Non-pigmented ciliary epithelial cell (primary cell): ENCODE data around the gene FSTL5.
A peak's percentile ranks its signal among the peaks of the same experiment; 100 is the strongest.
"Not testable (repeated sequence)": the region's sequence is repeated elsewhere in the genome, so short reads cannot be mapped to it uniquely, and the experiment has no call there.

Experiments
- DNase-seq: peaks from one replicate; pipeline ENCODE4 v3.0.0-alpha.2; 2010; ENCODE audit warnings: low read depth

FSTL5 gene

DNA sequence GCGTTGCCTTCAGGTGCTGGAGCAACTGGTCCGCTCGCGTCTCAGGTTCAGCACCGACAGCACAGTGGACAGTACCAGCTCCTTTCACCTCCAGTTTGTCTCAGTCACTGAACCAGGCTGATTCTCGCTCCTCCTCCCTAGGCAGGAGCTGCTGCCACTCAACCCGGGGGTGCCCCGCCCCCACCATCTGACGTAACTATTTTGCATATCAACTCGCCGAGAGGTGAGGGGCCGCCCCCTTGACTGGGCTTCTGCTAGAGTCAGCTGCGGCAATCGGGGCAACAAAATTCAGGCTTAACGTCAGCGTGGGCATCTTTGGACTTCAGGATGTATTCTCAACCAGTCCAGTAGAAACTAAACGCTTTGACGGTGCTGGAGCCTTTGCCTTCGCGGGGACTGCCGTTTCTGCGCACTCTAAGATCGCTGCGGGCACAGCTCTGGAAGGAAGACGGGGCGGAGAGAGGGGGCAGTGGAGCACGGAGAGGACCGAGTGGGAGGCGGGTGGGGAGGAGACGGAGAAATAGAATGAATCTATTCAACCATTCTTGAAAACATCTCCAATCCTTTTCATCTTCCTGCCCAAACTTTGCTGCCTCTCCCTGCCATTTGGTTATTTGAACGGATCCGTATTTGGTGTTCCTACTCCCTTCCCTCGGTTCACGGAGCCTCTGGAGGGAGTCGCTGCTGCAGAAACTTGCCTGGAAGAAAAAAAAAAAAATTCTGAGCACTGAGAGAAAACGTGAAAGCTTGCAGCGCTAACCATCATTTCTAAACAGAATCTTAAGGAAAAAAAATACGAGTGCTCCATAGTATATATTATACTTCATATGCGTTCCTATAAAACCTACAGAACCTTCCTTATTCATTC, at the start of gene FSTL5:
TSS of gene FSTL5 (minus strand) at position 109 of the 868 bp plus-strand sequence. CDS start 52,604 bp downstream, outside the sequence.
- DNase-seq = peak; percentile 38

DNA sequence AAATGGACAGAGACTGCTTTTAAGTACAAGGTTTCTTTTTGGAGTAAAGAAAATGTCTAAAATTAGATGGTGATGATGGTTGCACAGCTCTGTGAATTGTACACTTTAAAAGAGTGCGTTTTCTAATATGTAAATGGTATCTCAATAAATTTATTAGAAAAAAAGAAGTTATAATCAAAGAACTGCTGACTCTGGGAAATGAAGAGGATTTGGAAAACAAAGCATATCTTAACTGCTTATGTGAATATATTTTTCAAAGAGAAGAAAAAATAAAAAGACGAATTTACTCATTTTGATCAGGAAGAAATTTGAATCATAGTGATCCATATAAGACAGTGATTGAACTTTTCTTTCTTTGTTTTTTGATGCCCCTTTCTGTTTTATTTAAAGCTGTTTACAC, 45.9 kb upstream of the FSTL5 start:
- DNase-seq = no peak

DNA sequence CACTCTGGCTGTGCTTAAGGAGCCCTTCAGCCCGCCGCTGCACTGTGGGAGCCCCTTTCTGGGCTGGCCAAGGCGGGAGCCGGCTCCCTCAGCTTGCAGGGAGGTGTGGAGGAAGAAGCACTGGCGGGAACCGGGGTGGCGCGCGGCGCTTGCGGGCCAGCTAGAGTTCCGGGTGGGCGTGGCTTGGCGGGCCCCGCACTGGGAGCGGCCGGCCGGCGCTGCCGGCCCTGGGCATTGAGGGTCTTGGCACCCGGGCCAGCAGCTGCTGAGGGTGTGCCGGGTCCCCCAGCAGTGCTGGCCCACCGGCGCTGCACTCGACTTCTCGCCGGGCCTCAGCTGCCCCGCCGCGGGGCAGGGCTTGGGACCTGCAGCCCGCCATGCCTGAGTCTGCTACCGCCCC, 39.7 kb upstream of the FSTL5 start:
- not testable (repeated sequence) for DNase-seq

DNA sequence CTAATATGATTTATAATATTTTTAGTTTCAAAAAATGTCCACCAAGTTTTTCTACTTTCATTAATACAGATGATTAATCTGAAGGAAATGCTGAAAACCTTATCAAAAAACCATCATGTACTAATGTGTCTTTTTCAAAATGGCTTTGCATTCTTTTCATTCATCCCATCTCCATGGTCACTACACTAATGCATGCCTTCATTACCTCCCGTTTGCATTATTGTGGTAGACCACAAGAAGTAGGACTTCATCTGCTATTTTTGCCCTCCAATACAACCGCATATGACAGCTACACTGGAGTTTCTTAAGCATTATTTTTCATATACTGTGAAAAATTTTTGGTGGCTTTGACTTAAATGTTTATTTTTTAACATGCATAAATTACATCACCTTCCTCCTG, 37.9 kb upstream of the FSTL5 start:
- peak; percentile 74 for DNase-seq

DNA sequence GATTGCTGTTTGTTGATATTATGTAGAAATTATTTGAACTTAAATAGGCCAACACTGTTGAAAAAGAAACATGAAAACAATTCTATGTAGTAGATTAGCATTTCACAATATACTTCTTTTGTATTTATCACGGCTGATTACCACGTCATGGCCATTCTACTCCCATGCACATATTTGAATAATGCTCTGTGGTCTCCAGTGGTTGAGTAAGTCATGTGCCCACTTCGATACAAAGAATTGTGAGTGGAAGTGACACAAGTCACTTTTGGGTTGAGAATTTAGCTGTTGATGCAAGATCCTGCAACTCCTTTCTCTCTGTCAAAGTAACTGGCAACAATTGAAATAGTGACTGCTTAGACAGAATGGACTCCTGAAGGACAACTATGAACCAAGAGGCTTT, 6.7 kb upstream of the FSTL5 start:
- no peak for DNase-seq

DNA sequence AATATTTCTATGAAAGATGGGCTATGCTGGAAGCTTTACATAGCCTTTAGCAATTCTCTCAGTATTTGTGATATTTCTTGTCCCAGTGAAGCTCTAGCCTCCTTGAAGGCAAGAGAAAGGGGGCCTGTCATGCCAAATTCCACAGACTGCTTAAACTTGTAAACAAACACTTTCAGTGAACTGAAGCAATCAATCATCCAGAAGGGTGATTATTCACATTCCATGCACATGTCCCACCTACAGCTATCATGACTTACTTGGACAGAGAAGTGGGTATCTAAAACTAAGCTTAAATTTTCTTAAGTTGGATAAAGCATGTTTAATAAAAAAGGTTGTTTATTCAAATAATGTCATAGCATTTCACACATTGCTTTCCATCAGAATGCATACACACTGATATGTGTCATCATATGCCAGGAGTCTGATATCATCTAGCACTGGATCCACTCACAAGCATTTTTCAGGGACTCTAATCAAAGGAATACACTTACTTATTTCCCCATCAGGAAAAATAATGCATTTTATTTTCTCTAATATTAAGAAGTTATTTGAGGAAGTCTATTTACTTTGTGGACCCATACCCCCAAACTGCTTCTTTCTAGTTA, 1.2 kb upstream of the FSTL5 start:
- DNase-seq = no peak

DNA sequence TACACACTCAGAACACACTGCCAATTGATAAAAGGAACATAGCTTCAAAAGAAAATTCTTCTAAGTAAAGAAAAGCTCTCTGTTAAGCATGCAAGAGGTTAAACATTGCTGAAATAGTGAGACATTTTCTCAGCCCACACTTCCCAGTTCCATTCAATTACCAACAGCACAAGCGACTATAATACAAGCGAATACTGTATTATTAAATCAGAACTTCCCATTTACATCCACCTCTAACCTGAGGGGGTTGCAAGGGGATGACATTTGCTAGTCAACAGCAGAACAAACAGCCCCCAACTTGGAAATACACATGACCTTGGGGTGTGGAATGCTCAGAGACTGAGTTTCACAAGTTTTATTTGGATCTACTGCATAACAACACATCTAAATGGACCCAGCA, 1.1 kb downstream of the FSTL5 start:
- DNase-seq = no peak

DNA sequence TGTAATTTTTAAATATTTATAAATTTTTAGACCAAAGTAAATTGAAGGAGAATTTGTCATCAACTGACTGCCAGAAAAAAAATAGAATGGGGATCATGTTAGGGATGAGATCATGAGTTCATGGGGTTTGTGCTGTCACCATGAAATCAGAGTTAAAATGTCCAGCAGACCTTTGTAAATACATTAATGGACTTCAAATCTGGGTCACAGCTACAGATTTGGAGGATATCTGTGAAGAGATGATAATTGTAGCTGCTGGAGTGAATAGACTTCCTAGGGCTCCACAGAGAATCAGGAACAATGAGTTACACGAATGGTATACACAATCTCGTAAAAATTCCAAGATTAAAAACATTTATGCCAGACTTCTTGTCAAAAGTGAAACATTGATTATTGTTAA, 6.6 kb downstream of the FSTL5 start:
- no peak for DNase-seq

DNA sequence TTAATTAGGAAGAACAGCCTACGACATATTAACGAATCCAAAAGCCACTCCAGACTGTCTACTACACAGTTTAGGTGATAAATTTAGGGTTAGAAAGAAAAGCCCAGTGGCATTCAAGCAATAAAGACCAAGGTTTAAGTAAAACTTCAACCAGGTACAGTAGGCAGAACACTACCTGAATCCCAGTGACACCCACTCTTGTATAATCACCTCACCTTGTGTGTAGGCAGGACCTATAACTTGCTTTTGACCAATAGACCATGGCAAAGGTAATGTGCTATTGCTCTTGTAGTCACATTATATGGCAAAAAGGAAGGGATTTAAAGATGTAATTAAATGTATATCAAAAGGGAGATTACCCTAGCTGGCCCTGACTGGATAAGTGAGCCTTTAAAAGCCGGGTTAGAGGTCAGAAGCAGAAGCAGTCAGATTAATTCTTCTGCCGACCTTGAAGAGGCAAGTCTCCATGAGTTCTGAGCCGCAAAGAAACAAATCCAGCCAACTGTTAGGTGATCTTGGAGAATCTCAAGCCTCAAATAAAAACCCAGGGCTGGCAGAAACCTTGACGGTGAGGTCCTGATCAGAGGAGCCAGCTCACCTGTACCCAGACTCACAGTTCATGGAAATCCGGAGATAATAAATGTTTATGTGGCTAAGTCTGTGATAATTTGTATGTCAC, 8.8 kb downstream of the FSTL5 start:
- DNase-seq = no peak

DNA sequence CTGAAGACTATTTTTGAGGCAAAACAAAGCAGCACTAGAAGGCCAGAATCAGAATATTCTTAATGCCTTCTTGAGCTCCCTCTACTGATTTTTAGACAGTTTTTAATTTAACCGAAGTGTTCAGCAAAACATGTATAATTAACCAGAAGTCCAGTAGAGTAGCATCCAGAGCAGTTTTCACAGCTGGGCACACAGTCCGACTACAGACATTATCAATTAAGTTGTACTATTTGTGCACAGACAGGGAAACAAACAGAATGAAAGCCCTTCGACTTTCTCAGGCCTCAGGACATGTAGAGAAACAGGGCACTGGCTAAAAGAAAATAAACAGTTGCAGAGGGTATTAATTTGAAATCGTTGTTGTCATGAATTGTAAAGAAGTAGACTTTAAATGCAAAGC, 11.9 kb downstream of the FSTL5 start:
- DNase-seq = no peak

DNA sequence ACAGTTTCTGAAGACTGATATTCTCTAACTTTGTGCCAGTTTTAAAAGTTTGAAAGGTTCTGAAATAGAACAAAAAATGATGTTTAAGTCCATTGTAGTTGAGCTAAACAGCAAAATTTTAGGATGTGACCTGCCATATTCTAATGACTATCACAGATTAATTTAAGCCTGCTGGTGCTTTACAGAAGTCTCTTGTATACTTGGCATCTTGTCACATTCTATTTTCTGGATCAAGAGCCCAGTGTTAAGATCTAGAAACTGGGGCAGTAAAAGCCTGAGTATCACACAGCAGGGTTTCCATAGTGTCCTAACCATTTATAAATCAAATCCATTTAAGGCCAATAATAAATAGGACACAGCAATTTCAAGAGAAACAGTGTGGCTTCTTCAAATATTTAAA, 12.4 kb downstream of the FSTL5 start:
- DNase-seq = no peak

DNA sequence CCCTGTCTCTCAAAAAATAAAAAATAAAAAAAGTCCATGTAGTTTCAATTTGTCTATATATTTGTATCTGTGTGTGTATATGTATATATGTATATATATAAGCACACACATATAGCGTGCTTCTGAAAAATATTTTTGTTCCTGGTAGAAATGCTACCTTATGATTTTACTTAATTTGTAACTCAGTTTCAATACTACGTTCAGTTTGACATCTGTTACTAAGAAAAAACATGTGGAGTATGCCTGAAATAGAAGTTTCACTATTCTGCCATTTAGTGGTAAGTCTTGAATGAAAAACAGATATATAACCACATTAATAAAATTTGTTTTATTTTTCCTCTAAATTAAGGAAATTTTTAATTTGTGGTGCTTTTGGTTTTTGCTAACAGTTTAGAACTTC, 14.2 kb downstream of the FSTL5 start:
- no peak for DNase-seq

DNA sequence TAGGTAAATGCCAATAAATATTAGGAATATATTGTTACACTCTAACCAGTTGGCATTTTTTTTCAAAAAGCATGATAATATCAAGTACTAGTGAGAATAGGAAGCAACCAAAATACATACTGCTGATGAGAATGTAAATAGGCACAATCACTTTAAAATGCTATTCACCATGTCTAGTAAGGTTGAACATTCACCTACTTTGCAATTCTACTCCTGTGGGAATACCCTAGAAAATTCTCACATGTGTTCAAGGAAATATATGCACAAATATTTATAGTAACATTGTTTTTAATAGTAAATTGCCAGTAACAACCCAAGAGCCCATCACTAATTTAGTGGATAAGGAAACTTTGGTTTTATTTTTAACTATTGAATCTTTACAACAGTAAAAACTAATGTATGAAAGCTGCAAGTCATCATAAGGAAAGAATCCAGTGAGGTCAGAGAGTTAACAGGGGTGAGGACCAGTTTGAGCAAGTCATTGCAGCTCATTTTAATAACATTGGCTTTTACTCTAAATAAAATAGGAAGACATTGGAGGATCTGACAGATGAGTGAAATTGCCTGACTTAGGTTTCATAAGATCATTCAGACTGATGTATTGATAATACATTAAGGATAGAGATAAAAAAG, 23.6 kb downstream of the FSTL5 start:
- DNase-seq = no peak

DNA sequence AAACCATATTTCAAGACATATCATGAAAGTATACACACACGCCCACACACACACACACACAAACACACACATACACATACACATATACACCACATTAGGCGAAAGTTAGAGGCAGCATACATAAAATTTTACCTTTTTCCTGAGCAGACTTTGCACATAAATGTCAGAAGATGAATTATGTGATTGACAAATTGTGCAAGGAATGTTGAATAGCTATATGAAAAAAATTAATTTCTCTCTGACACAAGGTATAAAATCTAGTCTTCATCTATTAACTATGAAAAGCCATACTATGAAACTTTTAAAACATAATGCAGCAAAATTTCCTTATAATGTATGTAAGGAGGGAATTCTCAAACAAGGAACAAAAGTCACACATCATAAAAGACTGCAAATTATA, 24.4 kb downstream of the FSTL5 start:
- no peak for DNase-seq

DNA sequence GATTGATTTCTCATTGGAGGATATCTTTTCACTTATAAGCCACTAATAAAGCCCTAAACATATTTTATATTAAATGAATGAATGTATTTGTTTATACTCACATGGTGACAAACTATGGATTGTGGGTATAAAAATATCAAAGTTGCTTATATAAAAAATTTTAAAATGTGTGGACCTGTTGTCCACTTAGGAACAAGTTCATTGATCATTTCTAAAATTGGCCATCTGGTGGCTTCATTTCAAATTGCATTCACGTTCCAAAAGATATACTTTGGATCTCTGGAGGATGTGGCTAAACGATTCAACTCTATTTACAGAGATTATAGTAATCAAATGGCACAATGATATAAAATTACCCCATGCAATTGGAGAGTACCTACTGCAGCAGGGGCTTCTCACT, 32.5 kb downstream of the FSTL5 start:
- no peak for DNase-seq

DNA sequence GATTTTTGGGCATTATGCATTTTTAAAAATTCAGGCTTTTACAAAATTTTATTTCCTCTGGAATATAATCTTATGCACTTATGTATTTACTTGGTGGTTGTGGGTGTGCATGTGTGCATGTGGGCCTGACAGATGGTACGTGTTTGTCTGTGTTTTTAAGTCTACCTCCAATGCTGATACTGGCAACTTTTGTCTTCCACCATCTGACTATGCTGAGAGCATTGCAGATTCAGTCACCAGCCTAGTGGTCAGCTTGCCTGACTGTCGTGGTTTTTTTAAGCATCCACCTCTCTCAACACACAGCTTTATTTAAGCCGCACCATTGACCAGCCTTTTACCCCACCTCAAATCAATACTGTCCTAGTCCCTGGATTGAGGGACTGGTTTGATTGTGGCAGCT, 37.1 kb downstream of the FSTL5 start:
- no peak for DNase-seq

DNA sequence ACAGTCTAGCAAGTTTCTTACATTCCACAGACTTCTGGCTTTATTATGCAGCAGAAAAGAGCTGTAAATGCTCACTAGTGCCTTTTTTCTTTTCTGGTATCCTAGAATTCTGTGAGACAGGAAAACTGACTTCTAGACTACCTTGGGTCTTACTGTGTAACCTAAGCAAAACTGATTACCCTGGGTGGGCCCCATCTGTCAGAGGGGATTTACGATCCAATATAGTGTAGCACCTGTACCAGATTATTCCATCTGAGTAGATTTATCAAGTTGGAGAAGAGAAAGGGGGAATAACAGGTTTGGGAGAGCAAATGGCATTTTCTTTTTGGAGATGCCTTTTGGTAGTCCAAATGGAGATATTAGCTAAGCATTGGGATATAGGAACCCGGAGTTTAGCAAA, 46.7 kb downstream of the FSTL5 start:
- no peak for DNase-seq

DNA sequence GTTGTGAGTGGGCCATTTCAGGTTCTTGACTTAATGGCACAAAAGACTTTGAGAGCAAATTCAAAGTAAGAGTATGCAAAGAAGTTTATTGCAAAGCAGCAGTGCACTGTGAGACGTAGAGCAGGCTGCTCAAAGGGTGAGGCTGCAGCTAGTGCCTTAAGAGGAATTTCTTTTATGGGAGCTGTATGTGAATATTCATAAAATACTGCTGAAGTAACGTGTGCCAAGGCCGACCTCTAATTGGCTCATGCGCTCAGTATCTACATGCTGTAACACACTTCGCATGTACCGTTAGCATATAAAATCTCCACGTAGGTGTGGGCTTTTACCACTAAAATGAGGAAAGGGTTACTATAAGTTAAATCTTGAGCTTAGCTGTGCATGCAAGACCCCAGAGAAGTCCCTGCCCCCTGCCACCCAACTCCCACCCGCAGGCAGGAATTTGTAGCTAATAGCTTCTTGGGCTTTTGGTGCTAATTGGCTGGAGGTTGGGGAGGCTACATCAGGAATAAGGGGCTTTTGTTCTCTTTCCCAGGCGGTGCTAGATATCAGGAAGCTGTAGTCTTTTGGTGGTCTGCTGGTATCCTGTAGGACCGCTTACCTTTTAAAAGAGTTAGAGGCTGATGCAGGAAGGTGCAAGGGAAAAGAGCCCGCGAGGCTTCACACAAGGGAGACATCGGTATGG, 47.6 kb downstream of the FSTL5 start:
- DNase-seq = no peak

DNA sequence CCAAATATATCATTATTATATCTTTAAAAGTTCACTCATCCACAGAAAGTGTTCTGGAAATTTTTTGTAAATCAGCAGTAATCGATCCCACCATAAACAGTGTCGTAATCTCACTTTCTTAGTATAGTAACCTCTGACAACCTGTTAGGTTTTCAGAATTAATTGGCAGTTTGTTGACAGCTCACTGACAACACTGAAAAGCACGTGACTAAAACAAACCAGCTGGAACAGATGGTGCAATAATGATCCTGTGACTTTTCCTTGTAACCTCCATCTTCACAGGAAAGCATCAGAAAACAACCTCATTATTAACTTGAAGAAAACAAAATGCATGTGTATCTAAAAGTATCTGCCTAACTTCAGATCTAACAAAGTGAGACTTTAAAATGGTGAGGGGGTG, 48.5 kb downstream of the FSTL5 start:
- DNase-seq = no peak

DNA sequence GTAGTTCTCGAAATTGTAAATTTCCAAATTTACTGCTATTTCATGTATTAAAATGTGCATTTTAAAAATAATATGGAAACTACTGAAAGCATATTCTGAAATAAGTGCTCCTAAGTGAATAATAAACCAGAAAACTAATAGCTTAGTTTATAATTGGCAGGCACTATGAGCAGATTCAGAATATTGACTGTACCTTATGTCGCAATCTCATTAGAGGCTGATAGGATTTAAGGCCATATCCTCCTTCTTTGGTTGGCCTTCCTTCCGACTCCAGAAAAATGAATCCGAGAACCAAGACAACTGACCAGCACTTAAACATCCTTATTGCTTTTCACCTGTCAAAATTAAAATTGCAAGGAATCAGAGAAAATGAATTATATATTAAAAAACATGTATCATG, 52.7 kb downstream of the FSTL5 start:
- no peak for DNase-seq

DNA sequence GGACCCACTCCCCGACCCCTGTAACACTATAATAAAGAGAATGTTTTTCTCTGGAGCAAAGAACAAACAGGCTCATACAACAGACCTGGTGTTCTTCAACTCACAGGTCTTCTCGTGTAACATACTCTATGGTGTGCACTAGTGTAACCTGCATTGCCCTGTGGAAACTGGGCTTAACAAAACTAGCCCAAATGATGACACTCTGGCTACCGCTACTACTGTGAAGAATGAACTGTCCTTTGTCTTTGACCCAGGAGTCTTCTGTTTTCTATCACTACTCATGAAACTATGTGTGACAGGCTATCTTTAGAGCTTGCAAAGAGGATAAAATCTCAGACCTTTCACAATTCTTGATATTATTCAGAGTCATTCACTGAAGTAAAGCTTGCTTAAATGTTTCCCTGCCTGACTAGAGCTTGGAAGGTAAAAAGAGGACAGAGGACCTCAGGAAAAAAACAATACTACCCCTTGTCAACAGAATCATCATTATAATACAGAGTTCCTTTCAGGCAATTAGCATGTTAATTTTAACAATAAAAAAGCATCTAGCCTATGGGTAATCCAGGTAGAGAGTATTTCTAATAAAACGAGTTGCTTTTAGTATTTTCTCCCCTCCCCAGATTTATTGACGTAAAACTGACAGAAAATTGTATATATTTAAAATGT, 59.2 kb downstream of the FSTL5 start:
- DNase-seq = no peak

DNA sequence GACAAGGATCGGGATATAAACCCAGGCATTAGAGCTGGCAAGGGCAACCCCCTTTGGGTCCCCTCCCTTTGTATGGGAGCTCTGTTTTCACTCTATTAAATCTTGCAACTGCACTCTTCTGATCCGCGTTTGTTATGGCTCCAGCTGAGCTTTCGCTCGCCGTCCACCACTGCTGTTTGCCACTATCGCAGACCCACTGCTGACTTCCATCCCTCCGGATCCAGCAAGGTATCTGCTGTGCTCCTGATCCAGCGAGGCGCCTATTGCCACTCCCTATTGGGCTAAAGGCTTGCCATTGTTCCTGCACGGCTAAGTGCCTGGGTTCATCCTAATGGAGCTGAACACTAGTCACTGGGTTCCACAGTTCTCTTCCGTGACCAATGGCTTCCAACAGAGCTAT, 59.9 kb downstream of the FSTL5 start:
- DNase-seq = not testable (repeated sequence)
